ENCODE results near the gene NHSL2.

NHSL2 gene

GRCh38 chrX:72110876-72111708, 200.4 kb downstream of the NHSL2 start:
- no peak for TF ChIP-seq CTCF (IDR thresholded peaks at IDR 0.05; ENCODE audit: unreplicated experiment in 3 of 3)
- peaks cover 2% of the 10 kb centered on the region for H3K9me3 Mint-ChIP-seq
- H3K4me3 Mint-ChIP-seq = no peak overlapping the region

GRCh38 chrX:72113461-72113860, 202.8 kb downstream of the NHSL2 start:
- no peak overlapping the region for H3K4me3 Mint-ChIP-seq
- H3K27me3 Mint-ChIP-seq (ENCODE audit: low read depth) = no peaks in the 10 kb centered on the region
- no peaks in the 10 kb centered on the region for H3K36me3 Mint-ChIP-seq (ENCODE audit: low read depth)
- H3K4me1 Mint-ChIP-seq = peaks cover 16% of the 10 kb centered on the region
- TF ChIP-seq CTCF (IDR thresholded peaks at IDR 0.05; ENCODE audit: unreplicated experiment in 3 of 3) = no peak
- peak overlapping the region; percentile 83 to 92 (median 86) for H3K27ac Mint-ChIP-seq
- no peaks in the 10 kb centered on the region for H3K9me3 Mint-ChIP-seq

More at GRCh38 chrX:72110876-72111708, 200.4 kb downstream of the NHSL2 start:
- Mint-ChIP-seq H3K36me3 (ENCODE audit: low read depth) (no peaks in the 10 kb centered on the region), H3K4me1 (peaks cover 16% of the 10 kb centered on the region), H3K27me3 (ENCODE audit: low read depth) (no peaks in the 10 kb centered on the region), H3K27ac (peak overlapping the region in 1 of 3 experiments; percentile 64)

- H3K27ac Mint-ChIP-seq = peak overlapping the region; percentile 83 to 92 (median 86)
- H3K36me3 Mint-ChIP-seq (ENCODE audit: low read depth) = no peaks in the 10 kb centered on the region
- H3K27me3 Mint-ChIP-seq (ENCODE audit: low read depth) = no peaks in the 10 kb centered on the region
- no peak overlapping the region for H3K4me3 Mint-ChIP-seq
- peaks cover 16% of the 10 kb centered on the region for H3K4me1 Mint-ChIP-seq
- no peaks in the 10 kb centered on the region for H3K9me3 Mint-ChIP-seq
- no peak for TF ChIP-seq CTCF (IDR thresholded peaks at IDR 0.05; ENCODE audit: unreplicated experiment in 3 of 3)
Measured at GRCh38 chrX:72114306-72114705, 203.7 kb downstream of the NHSL2 start.

- Mint-ChIP-seq H3K4me3 (no peak overlapping the region), H3K27me3 (ENCODE audit: low read depth) (no peaks in the 10 kb centered on the region), H3K36me3 (ENCODE audit: low read depth) (no peaks in the 10 kb centered on the region), H3K4me1 (peaks cover 16% of the 10 kb centered on the region), H3K9me3 (no peaks in the 10 kb centered on the region), H3K27ac (peak overlapping the region; percentile 72 to 92 (median 86))
- no peak for TF ChIP-seq CTCF (IDR thresholded peaks at IDR 0.05; ENCODE audit: unreplicated experiment in 3 of 3)
Measured at GRCh38 chrX:72114807-72115206, 204.2 kb downstream of the NHSL2 start.

GRCh38 chrX:72115380-72115779, 204.7 kb downstream of the NHSL2 start:
- H3K36me3 Mint-ChIP-seq (ENCODE audit: low read depth) = no peaks in the 10 kb centered on the region
- no peak for TF ChIP-seq CTCF (IDR thresholded peaks at IDR 0.05; ENCODE audit: unreplicated experiment in 3 of 3)
- H3K4me3 Mint-ChIP-seq = no peak overlapping the region
- peaks cover 16% of the 10 kb centered on the region for H3K4me1 Mint-ChIP-seq
- H3K9me3 Mint-ChIP-seq = no peaks in the 10 kb centered on the region
- H3K27me3 Mint-ChIP-seq (ENCODE audit: low read depth) = no peaks in the 10 kb centered on the region
- peak overlapping the region; percentile 72 to 86 (median 77) for H3K27ac Mint-ChIP-seq

Data from nephron (organoid).